ENCODE measurements around the gene NFATC1. TPM values are rescaled to one million over a fixed set of nuclear protein-coding genes. Genes with fewer than 3 reads are reported as not detected.

The NFATC1 gene
- total RNA-seq, 3 donors from 2014 or later = 10.9 to 18.0 (median 12.9) TPM

GRCh38 chr18:79460481-79461300 lies 65.0 kb downstream of the NFATC1 start:
- H3K9me3 ChIP-seq = no peaks in the 10 kb centered on the region
- H3K4me3 ChIP-seq = no peak overlapping the region
- H3K4me1 ChIP-seq = peaks cover 0 to 4% of the 10 kb centered on the region in 2 donors
- intact Hi-C loops (cut with DNase I; ENCODE audit: low total_unique reads) = loop anchor here (5.0 kb wide), 1 partner anchor 62 kb away; no protein-coding TSS in a partner anchor
- H3K27ac ChIP-seq = no peak overlapping the region
- TF ChIP-seq CTCF (IDR thresholded peaks at IDR 0.05) = no peak
- no peak for TF ChIP-seq POLR2A (IDR thresholded peaks at IDR 0.05)
- no peak for TF ChIP-seq POLR2AphosphoS5 (IDR thresholded peaks at IDR 0.05)
- DNase-seq (ENCODE audit: low spot score in 2 of 2) = no peak
- H3K36me3 ChIP-seq = no peaks in the 10 kb centered on the region
- H3K27me3 ChIP-seq = no peaks in the 10 kb centered on the region

DNA sequence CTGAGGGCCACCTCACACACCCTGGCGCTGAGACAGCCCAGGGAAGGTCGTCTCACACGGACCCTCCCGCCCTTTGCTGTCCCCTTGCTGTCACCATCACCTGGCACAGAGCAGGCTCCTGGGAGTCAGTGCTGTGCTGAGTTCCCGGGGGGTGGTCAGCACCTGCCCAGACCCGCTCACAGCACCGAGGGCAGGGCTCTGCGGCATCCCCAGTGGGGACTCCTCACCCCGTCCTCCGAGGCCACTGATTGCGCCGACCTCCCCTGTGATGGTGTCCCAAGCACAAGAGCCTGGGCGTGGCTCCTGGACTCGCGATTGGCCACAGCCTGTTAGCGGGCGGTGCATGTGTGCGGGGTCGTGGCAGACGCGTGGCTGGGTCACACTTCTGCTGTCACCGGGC lies 65.9 kb downstream of the NFATC1 start:
- H3K36me3 ChIP-seq = no peaks in the 10 kb centered on the region
- no peak for DNase-seq (ENCODE audit: low spot score in 2 of 2)
- H3K4me3 ChIP-seq = no peak overlapping the region
- H3K27ac ChIP-seq = no peak overlapping the region
- TF ChIP-seq POLR2AphosphoS5 (IDR thresholded peaks at IDR 0.05) (no peak), CTCF (IDR thresholded peaks at IDR 0.05) (no peak)
- H3K27me3 ChIP-seq = no peaks in the 10 kb centered on the region
- intact Hi-C loops (cut with DNase I; ENCODE audit: low total_unique reads) = loop anchor here (5.0 kb wide), 1 partner anchor 61 kb away; no protein-coding TSS in a partner anchor
- no peaks in the 10 kb centered on the region for H3K9me3 ChIP-seq
- peaks cover 0 to 4% of the 10 kb centered on the region in 2 donors for H3K4me1 ChIP-seq

DNA sequence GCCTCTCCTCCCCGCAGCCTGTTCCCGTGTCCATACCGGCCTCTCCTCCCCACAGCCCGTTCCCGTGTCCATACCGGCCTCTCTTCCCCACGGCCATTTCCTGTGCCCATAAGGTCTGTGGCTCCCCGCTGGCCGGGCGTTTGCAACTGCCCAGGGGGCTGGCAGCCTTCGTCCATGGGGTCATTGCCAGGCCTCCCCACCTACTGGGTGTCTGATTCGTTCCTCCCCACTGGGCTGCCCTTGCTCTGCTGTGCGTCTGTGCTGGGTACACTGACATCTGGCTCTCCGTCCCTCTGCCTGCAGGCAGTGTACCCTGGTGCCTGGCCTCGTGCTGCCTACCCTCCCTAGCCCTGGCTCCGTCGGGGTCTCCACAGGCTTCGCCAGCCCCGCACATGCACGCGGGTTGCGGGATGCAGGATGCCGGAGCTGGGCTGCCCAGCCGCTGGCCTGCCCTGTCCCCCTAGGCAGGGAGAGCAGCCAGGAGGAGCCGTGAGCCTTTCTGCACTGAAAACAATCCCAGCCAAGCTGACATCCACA lies 67.8 kb downstream of the NFATC1 start:
- Histone ChIP-seq H3K27ac (no peak overlapping the region), H3K9me3 (no peaks in the 10 kb centered on the region), H3K4me1 (peaks cover 0 to 4% of the 10 kb centered on the region in 2 donors), H3K27me3 (no peaks in the 10 kb centered on the region), H3K4me3 (no peak overlapping the region), H3K36me3 (no peaks in the 10 kb centered on the region)
- no peak for DNase-seq (ENCODE audit: low spot score in 2 of 2)
- TF ChIP-seq CTCF (IDR thresholded peaks at IDR 0.05) = no peak
- no peak for TF ChIP-seq POLR2A (IDR thresholded peaks at IDR 0.05)
- no peak for TF ChIP-seq POLR2AphosphoS5 (IDR thresholded peaks at IDR 0.05)
- intact Hi-C loops (cut with DNase I; ENCODE audit: low total_unique reads) = loop anchor here (5.0 kb wide), 1 partner anchor 59 kb away; no protein-coding TSS in a partner anchor

GRCh38 chr18:79465392-79465991 lies 69.8 kb downstream of the NFATC1 start:
- H3K4me3 ChIP-seq = no peak overlapping the region
- peak overlapping the region in 1 of 2 donors; percentile 25 for H3K27ac ChIP-seq
- peaks cover 0 to 3% of the 10 kb centered on the region in 2 donors for H3K4me1 ChIP-seq
- no peak for TF ChIP-seq POLR2AphosphoS5 (IDR thresholded peaks at IDR 0.05)
- TF ChIP-seq CTCF (IDR thresholded peaks at IDR 0.05) = no peak
- no peak for TF ChIP-seq POLR2A (IDR thresholded peaks at IDR 0.05)
- H3K9me3 ChIP-seq = no peaks in the 10 kb centered on the region
- DNase-seq (ENCODE audit: low spot score in 2 of 2) = no peak
- H3K27me3 ChIP-seq = no peaks in the 10 kb centered on the region
- intact Hi-C loops (cut with DNase I; ENCODE audit: low total_unique reads) = no loop called here
- H3K36me3 ChIP-seq = no peaks in the 10 kb centered on the region

DNA sequence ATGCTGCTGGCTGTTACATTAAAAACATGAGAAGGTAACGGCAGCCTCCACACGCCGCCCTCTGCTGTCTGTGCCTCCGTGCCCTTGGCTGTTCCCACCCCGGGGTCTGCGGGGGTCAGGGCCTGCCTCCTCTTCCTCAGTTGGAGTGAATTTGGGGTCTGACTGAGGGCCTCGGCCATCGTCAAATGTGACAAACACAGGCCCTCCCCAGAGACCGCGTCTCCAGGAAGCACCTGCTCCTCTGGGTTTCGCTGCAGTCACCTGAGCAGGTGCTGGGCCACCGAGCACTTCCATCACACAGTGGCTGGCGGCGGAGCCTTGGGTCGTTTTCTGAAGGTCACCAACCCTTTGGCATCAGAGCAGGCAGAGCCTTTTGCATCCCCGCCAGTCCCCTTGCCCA lies 70.9 kb downstream of the NFATC1 start:
- intact Hi-C loops (cut with DNase I; ENCODE audit: low total_unique reads) = no loop called here
- Histone ChIP-seq H3K4me3 (no peak overlapping the region), H3K9me3 (no peaks in the 10 kb centered on the region), H3K27ac (no peak overlapping the region), H3K36me3 (no peaks in the 10 kb centered on the region), H3K27me3 (no peaks in the 10 kb centered on the region), H3K4me1 (no peaks in the 10 kb centered on the region)
- TF ChIP-seq POLR2A (IDR thresholded peaks at IDR 0.05) = no peak
- TF ChIP-seq CTCF (IDR thresholded peaks at IDR 0.05) = no peak
- TF ChIP-seq POLR2AphosphoS5 (IDR thresholded peaks at IDR 0.05) = no peak
- DNase-seq (ENCODE audit: low spot score in 2 of 2) = no peak
